ENCODE measurements around the gene SLC22A23.

SLC22A23 gene

DNA sequence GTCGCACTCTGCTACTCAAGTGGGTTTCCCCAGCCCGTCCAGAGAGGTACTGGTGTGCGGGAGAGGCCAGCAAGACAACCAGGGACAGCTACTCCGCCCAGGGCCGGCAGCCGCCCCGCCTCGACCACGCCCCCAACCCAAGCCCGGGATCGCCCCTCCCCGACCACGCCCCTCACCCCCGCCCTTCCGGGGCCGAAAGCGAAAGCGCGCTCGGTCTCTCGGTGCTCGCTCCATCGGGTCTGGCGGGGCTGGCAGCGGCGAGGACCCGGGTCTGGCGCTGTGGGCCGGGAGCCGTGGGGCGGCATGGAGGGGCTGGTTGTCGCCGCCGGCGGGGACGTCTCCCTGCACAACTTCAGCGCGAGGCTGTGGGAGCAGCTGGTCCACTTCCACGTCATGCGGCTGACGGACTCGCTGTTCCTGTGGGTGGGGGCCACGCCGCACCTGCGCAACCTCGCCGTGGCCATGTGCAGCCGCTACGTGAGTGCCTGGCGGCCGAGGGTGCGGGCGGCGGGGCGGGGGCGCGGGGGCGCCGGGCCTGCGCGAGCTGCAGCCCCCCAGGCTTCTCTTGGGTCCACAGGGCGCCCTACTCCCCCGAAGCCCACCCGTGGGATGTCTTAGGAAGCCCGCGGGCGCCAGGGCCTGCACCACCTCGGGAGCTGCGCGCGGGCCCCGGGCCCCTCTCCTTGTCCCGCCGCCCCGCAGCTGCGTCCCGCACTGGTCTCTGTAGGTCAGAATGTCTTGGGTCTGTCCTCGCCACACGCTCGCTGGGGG is 197.9 kb downstream of the SLC22A23 start, which contains the start of gene PSMG4:
Gene PSMG4, plus strand, starts transcription at position 228 of the 771 bp plus-strand sequence. Its CDS starts 76 bp downstream, at position 304.
- no peak for TF ChIP-seq CTCF (IDR thresholded peaks at IDR 0.05; ENCODE audit: low read depth, low read length, missing control alignments)
- peak; percentile 43 for DNase-seq (ENCODE audit: extremely low read depth, low read depth)
- H3K4me3 ChIP-seq (replicated peaks; ENCODE audit: low read depth, low read length): peak within 1 kb of the TSS; percentile 92

GRCh38 chr6:3258201-3258600 is 198.6 kb downstream of the SLC22A23 start:
- H3K4me3 ChIP-seq (replicated peaks; ENCODE audit: low read depth, low read length): peak overlapping the region; percentile 92
- no peak for DNase-seq (ENCODE audit: extremely low read depth, low read depth)
- TF ChIP-seq CTCF (IDR thresholded peaks at IDR 0.05; ENCODE audit: low read depth, low read length, missing control alignments): no peak

DNA sequence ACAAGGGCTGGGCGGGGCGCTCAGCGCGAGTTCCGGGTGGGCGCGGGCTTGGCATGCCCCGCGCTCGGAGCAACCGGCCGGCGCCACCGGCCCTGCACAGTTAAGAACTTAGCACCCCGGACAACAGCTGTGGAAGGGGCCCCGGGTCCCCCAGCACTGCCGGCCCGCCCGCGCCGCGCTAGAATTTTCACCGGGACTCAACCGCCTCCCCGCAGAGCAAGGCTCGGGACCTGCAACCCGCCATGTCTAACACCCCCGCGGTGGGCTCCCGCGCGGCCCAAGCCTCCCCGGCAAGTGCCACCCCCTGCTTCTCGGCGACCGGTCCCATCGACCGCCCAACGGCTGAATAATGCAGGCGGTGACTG is 203.3 kb downstream of the SLC22A23 start:
- DNase-seq (ENCODE audit: extremely low read depth, low read depth): no peak
- no peak for TF ChIP-seq CTCF (IDR thresholded peaks at IDR 0.05; ENCODE audit: low read depth, low read length, missing control alignments)
- H3K4me3 ChIP-seq (replicated peaks; ENCODE audit: low read depth, low read length): no peak overlapping the region

DNA sequence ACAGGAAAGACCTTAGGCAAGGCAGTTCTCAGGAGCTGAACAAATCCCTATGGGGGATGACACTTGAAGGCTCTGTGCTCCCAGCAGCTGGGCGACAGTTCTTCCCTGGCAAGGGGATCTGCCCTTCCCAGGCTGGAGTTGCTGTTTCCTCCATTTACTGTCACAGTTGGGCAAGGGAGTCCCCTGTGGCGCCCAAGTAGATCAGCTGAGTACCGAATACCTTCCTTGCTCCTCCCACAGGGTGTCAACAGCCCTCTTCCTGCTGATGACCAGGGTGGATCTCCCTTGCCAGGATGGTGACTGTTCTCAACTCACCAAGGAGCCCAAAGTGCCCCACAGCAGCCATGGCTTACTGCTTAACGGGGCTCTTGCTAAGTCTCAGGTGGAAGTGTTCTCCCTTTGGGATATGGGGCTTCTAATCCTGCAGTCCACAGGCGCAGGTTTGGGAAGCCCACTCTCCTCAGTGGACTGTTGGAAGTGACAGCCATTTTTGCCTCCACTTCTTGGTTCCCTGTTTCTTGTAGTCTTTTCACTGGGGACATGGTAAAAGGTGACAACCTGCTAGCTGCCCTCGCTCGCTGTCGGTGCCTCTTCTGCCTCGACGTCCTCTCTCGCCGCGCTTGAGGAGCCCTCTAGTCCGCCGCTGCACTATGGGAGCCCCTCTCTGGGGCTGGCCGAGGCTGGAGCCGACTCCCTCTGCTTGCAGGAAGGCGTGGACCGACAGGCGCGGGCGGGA is 203.8 kb downstream of the SLC22A23 start:
- no peak for DNase-seq (ENCODE audit: extremely low read depth, low read depth)
- no peak for TF ChIP-seq CTCF (IDR thresholded peaks at IDR 0.05; ENCODE audit: low read depth, low read length, missing control alignments)
- no peak overlapping the region for H3K4me3 ChIP-seq (replicated peaks; ENCODE audit: low read depth, low read length)

GRCh38 chr6:3252369-3252768 is 204.5 kb downstream of the SLC22A23 start:
- H3K4me3 ChIP-seq (replicated peaks; ENCODE audit: low read depth, low read length): no peak overlapping the region
- TF ChIP-seq CTCF (IDR thresholded peaks at IDR 0.05; ENCODE audit: low read depth, low read length, missing control alignments): no peak
- no peak for DNase-seq (ENCODE audit: extremely low read depth, low read depth)

DNA sequence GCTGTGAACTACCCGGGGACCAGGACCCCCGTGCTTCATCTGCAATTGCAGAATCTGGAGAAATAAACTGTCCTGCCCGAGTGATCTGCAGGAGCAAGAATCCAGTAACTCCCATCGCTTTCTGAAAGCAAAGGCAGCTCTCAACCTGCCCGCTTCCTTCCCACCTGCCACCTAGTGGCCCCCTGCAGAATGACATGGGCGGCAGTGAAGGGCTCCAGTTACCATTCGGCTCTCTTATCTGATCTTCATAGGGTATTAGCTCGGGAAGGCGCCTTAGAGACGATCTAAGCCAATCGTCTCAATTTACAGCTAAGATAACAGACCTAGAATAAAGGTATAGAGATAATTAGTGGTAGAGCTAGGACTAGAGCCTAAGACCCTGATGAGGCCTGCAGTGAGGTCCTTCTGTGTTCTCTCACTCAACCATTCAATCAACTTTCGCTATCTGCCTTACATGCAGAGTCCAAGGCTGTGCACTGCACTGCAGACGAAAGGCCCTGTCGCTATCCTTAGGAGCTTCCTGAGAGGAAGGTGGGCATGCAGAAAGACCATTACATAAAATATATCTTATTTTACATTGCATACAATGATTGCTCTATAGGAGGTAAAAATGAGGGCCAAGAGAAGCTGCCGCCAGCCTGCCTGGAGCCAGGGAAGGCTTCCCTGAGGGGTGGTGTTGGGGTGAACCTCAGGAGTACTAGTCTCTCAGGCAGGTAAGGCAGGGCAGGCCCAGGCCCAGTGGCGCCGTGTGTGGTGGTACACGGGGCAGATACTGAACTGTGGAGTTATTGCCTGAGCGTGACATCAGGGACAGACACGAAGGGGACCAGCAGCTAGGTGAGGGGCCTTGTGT is 205.2 kb downstream of the SLC22A23 start:
- peak; percentile 63 for DNase-seq (ENCODE audit: extremely low read depth, low read depth)
- TF ChIP-seq CTCF (IDR thresholded peaks at IDR 0.05; ENCODE audit: low read depth, low read length, missing control alignments): peak; percentile 98
- H3K4me3 ChIP-seq (replicated peaks; ENCODE audit: low read depth, low read length): no peak overlapping the region

Measured in HFF-Myc (cell line).